ENCODE measurements around the gene EVX1. TPM values are rescaled to one million over a fixed set of nuclear protein-coding genes. Genes with fewer than 3 reads are reported as not detected.

Gene EVX1
- polyA plus RNA-seq, 1 donor from 2014 or later = not detected

GRCh38 chr7:27277628-27278027 is 35.0 kb downstream of the EVX1 start:
- Mint-ChIP-seq H3K27me3 (no peaks in the 10 kb centered on the region), H3K36me3 (no peaks in the 10 kb centered on the region), H3K4me3 (no peak overlapping the region), H3K27ac (no peak overlapping the region), H3K4me1 (peaks cover 0 to 2% (median 0%) of the 10 kb centered on the region in 3 donors), H3K9me3 (peaks cover 4 to 8% (median 5%) of the 10 kb centered on the region in 3 donors)

DNA sequence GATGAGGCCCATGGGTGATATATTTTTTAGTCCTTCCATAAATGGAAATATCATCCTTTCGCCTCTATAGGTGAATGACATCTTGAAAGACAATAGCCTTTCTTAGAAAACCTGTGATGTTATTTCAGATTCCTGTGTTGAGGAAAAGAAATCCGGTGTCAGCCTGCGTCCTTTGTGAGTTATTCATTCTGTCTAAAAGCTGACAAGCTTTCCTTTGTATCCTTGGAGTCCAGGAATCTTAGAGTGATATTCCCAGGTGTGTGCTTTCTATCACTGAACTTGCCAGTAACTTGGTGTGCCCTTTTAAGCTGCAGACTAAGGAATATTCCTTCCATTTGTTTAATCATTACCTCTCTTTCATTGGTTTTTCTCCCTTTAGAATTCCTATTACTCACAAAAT is 41.0 kb downstream of the EVX1 start:
- no peaks in the 10 kb centered on the region for H3K36me3 Mint-ChIP-seq
- H3K9me3 Mint-ChIP-seq = peaks cover 0 to 2% (median 0%) of the 10 kb centered on the region in 3 donors
- H3K27me3 Mint-ChIP-seq = peaks cover 12% of the 10 kb centered on the region
- H3K4me3 Mint-ChIP-seq = no peak overlapping the region
- no peaks in the 10 kb centered on the region for H3K4me1 Mint-ChIP-seq
- H3K27ac Mint-ChIP-seq = no peak overlapping the region

DNA sequence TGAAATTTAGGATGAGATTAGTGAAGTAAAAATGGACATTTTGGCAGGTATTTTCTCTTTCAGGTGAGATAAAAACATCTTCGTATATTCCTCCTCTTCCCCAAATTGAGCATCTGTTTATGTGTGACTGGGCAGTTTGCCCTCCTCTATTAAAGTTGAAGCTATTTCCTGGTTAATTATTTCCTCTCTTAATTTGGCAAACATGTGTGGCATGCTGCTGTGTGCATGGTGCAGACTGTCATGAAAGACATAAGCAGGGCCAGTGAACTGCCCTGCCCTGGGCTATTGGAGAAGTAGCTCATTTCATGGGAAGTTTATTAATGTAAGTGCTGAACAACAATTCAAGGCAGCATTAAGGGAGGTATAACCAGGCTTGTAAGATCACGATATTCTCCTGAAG is 52.6 kb downstream of the EVX1 start:
- Mint-ChIP-seq H3K4me3 (no peak overlapping the region), H3K27ac (no peak overlapping the region), H3K9me3 (peaks cover 0 to 7% (median 0%) of the 10 kb centered on the region in 3 donors), H3K4me1 (peaks cover 0 to 1% (median 0%) of the 10 kb centered on the region in 3 donors), H3K36me3 (no peaks in the 10 kb centered on the region), H3K27me3 (peaks cover 8% of the 10 kb centered on the region)

DNA sequence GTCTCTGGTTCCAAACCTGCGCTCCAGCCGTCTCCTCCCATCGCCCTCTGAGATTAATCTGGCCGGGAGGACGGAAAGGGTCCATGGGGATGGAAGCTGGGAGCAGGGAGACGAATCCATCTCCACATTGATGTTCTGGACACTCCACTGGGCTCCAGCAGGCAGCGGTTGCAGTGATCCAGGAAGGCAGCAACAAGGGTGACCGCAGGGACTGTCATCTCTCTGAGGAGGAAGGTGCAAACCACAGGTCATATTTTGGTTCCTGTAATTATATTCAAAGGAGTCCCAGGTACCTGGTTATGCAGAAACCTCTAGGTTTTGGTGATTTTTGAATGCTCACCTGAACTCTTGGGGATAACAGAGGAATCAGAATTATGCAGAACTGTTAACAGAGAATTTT is 54.8 kb downstream of the EVX1 start:
- Mint-ChIP-seq H3K27ac (no peak overlapping the region), H3K27me3 (peaks cover 8% of the 10 kb centered on the region), H3K36me3 (no peaks in the 10 kb centered on the region), H3K9me3 (peaks cover 0 to 4% (median 0%) of the 10 kb centered on the region in 3 donors), H3K4me3 (no peak overlapping the region), H3K4me1 (no peaks in the 10 kb centered on the region)

Other genes starting within 250 kb of the EVX1 start
- 0.24 TPM for gene HOXA1, start 146.8 kb upstream of the EVX1 start, polyA plus RNA-seq
- not detected for gene HOXA2, start 140.1 kb upstream of the EVX1 start, polyA plus RNA-seq
- gene HOXA4, start 112.0 kb upstream of the EVX1 start, polyA plus RNA-seq = not detected
- gene HOXA5, start 99.1 kb upstream of the EVX1 start, polyA plus RNA-seq = not detected
- gene HOXA6, start 95.0 kb upstream of the EVX1 start, polyA plus RNA-seq = 0.39 TPM
- gene HOXA3, start 90.2 kb upstream of the EVX1 start, polyA plus RNA-seq = not detected
- 1.0 TPM for gene HOXA7, start 86.1 kb upstream of the EVX1 start, polyA plus RNA-seq
- gene HOXA9, start 77.3 kb upstream of the EVX1 start, polyA plus RNA-seq = 0.20 TPM
- 0.70 TPM for gene HOXA10, start 68.5 kb upstream of the EVX1 start, polyA plus RNA-seq
- not detected for gene HOXA11, start 57.6 kb upstream of the EVX1 start, polyA plus RNA-seq
- gene HOXA13, start 42.7 kb upstream of the EVX1 start, polyA plus RNA-seq = not detected

Data from IgD-negative memory B cell (primary cell).